ENCODE results near the gene SLC18B1. TPM values are rescaled to one million over a fixed set of nuclear protein-coding genes. Genes with fewer than 3 reads are reported as not detected.

SLC18B1 gene
- total RNA-seq, 1 experiment from 2014 or later, result 15.8 TPM

GRCh38 chr6:132742495-132742894, 55.9 kb downstream of the SLC18B1 start:
- DNase-seq, result no peak

GRCh38 chr6:132741281-132741680, 57.2 kb downstream of the SLC18B1 start:
- DNase-seq, result no peak

More at GRCh38 chr6:132742495-132742894, 55.9 kb downstream of the SLC18B1 start:
- no peaks in the 10 kb centered on the region for H3K36me3 ChIP-seq (replicated peaks; ENCODE audit: control insufficient read depth, insufficient read depth, low read length)
- no peaks in the 10 kb centered on the region for H3K27me3 ChIP-seq (ENCODE audit: control insufficient read depth, insufficient read depth, low read length)
- no peak overlapping the region for H3K4me3 ChIP-seq (ENCODE audit: insufficient read depth, low read depth, low read length)

DNA sequence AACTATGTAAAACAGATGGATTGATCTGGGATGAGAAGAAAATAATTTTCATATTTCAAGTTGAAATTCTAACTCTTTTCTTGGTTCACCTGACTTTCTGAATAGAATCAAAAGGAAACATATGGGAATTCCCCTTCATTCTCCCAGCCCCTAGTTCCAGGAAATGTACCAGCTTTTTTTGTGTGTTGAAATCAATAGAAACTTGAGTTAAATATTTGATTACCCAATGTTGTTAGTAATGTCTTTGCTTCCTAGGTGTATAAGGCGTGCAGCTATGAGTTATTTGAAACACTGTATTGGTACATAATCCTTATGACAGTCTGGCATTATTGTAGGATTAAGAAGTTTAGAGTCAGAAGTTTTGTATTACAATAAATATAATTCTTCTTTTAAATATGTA, 62.2 kb downstream of the SLC18B1 start:
- Histone ChIP-seq H3K4me3 (ENCODE audit: insufficient read depth, low read depth, low read length) (no peak overlapping the region), H3K27me3 (ENCODE audit: control insufficient read depth, insufficient read depth, low read length) (no peaks in the 10 kb centered on the region), H3K36me3 (replicated peaks; ENCODE audit: control insufficient read depth, insufficient read depth, low read length) (no peaks in the 10 kb centered on the region)
- no peak for DNase-seq

More at GRCh38 chr6:132741281-132741680, 57.2 kb downstream of the SLC18B1 start:
- H3K4me3 ChIP-seq (ENCODE audit: insufficient read depth, low read depth, low read length), result no peak overlapping the region
- H3K27me3 ChIP-seq (ENCODE audit: control insufficient read depth, insufficient read depth, low read length), result no peaks in the 10 kb centered on the region
- no peaks in the 10 kb centered on the region for H3K36me3 ChIP-seq (replicated peaks; ENCODE audit: control insufficient read depth, insufficient read depth, low read length)

DNA sequence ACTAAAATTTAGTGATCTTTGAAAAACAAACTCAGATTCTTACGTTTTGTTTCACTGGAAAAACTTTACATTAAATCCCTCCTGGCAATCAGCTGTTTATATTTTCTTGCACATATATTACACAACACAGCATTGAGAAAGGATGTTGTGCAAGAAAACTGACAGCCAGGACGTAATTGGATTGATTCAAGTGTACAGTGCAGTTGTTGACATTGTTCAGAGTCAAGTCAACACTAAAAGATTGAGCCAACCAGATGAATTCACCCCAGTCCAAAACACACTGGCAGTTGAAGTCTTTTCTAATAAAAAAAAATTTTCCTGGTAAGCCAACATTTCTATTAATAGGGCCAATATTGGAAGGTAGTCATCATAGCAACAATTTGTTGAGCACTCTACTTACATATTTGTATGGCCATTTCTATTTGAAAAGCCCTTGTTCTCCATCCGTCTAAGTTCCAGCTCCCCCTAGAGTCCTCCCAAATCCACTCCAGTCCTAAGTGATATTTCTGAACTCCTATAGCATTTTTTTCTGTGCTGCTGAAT, 63.7 kb downstream of the SLC18B1 start:
- Histone ChIP-seq H3K27me3 (ENCODE audit: control insufficient read depth, insufficient read depth, low read length) (no peaks in the 10 kb centered on the region), H3K36me3 (replicated peaks; ENCODE audit: control insufficient read depth, insufficient read depth, low read length) (no peaks in the 10 kb centered on the region), H3K4me3 (ENCODE audit: insufficient read depth, low read depth, low read length) (no peak overlapping the region)
- DNase-seq, result peak; percentile 33

GRCh38 chr6:132733814-132734213, 64.6 kb downstream of the SLC18B1 start:
- Histone ChIP-seq H3K27me3 (ENCODE audit: control insufficient read depth, insufficient read depth, low read length) (no peaks in the 10 kb centered on the region), H3K4me3 (ENCODE audit: insufficient read depth, low read depth, low read length) (no peak overlapping the region), H3K36me3 (replicated peaks; ENCODE audit: control insufficient read depth, insufficient read depth, low read length) (no peaks in the 10 kb centered on the region)
- DNase-seq, result no peak

DNA sequence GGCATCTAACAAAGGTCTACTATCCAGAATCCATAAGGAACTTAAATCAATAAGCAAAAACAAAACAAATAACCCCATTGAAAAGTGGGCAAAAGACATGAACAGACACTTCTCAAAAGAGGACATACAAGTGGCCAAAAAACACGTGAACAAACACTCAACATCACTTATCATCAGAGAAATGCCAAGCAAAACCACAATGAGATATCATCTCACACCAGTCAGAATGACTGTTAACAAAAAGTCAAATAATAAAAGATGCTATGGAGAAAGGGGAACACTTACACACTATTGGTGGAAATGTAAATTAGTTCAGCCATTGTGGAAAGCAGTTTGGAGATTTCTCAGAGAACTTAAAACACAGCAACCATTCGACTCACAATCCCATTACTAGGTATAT, 65.2 kb downstream of the SLC18B1 start:
- Histone ChIP-seq H3K27me3 (ENCODE audit: control insufficient read depth, insufficient read depth, low read length) (no peaks in the 10 kb centered on the region), H3K4me3 (ENCODE audit: insufficient read depth, low read depth, low read length) (no peak overlapping the region), H3K36me3 (replicated peaks; ENCODE audit: control insufficient read depth, insufficient read depth, low read length) (no peaks in the 10 kb centered on the region)
- DNase-seq, result no peak

DNA sequence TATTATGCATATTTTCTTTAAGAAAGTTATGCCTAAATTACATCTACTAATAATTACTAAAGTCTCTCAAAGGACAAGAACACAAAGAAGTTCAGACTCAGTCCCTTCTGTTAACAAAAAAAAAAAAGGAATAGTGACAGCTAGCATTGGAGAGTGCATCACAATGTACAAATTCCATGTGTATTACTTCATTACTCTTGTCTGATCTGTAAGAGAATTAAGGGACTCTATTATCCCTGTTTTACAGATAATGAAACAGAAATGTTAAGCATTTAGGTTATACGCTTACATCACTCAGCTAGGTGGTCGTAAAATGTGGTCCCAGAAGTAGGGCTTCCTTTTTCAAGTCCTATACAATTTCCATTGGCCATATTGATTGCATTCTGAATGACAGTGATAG, 67.4 kb downstream of the SLC18B1 start:
- Histone ChIP-seq H3K36me3 (replicated peaks; ENCODE audit: control insufficient read depth, insufficient read depth, low read length) (no peaks in the 10 kb centered on the region), H3K27me3 (ENCODE audit: control insufficient read depth, insufficient read depth, low read length) (no peaks in the 10 kb centered on the region), H3K4me3 (ENCODE audit: insufficient read depth, low read depth, low read length) (no peak overlapping the region)
- no peak for DNase-seq

GRCh38 chr6:132730560-132730959, 67.9 kb downstream of the SLC18B1 start:
- Histone ChIP-seq H3K4me3 (ENCODE audit: insufficient read depth, low read depth, low read length) (no peak overlapping the region), H3K27me3 (ENCODE audit: control insufficient read depth, insufficient read depth, low read length) (no peaks in the 10 kb centered on the region), H3K36me3 (replicated peaks; ENCODE audit: control insufficient read depth, insufficient read depth, low read length) (no peaks in the 10 kb centered on the region)
- DNase-seq, result no peak

GRCh38 chr6:132728616-132729015, 69.8 kb downstream of the SLC18B1 start:
- peak; percentile 23 for DNase-seq
- no peak overlapping the region for H3K4me3 ChIP-seq (ENCODE audit: insufficient read depth, low read depth, low read length)
- H3K36me3 ChIP-seq (replicated peaks; ENCODE audit: control insufficient read depth, insufficient read depth, low read length), result no peaks in the 10 kb centered on the region
- no peaks in the 10 kb centered on the region for H3K27me3 ChIP-seq (ENCODE audit: control insufficient read depth, insufficient read depth, low read length)

- H3K4me3 ChIP-seq (ENCODE audit: insufficient read depth, low read depth, low read length), result no peak overlapping the region
Measured at GRCh38 chr6:132726608-132726975, 71.8 kb downstream of the SLC18B1 start.

GRCh38 chr6:132725947-132726607, 72.4 kb downstream of the SLC18B1 start:
- H3K27me3 ChIP-seq (ENCODE audit: control insufficient read depth, insufficient read depth, low read length), result no peaks in the 10 kb centered on the region

More at GRCh38 chr6:132726608-132726975, 71.8 kb downstream of the SLC18B1 start:
- no peaks in the 10 kb centered on the region for H3K27me3 ChIP-seq (ENCODE audit: control insufficient read depth, insufficient read depth, low read length)
- H3K36me3 ChIP-seq (replicated peaks; ENCODE audit: control insufficient read depth, insufficient read depth, low read length), result no peaks in the 10 kb centered on the region
- DNase-seq, result no peak

GRCh38 chr6:132725471-132725870, 73.0 kb downstream of the SLC18B1 start:
- no peaks in the 10 kb centered on the region for H3K27me3 ChIP-seq (ENCODE audit: control insufficient read depth, insufficient read depth, low read length)
- no peak overlapping the region for H3K4me3 ChIP-seq (ENCODE audit: insufficient read depth, low read depth, low read length)
- H3K36me3 ChIP-seq (replicated peaks; ENCODE audit: control insufficient read depth, insufficient read depth, low read length), result no peaks in the 10 kb centered on the region
- no peak for DNase-seq

More at GRCh38 chr6:132725947-132726607, 72.4 kb downstream of the SLC18B1 start:
- Histone ChIP-seq H3K4me3 (ENCODE audit: insufficient read depth, low read depth, low read length) (no peak overlapping the region), H3K36me3 (replicated peaks; ENCODE audit: control insufficient read depth, insufficient read depth, low read length) (no peaks in the 10 kb centered on the region)
- no peak for DNase-seq

- Histone ChIP-seq H3K27me3 (ENCODE audit: control insufficient read depth, insufficient read depth, low read length) (no peaks in the 10 kb centered on the region), H3K36me3 (replicated peaks; ENCODE audit: control insufficient read depth, insufficient read depth, low read length) (no peaks in the 10 kb centered on the region), H3K4me3 (ENCODE audit: insufficient read depth, low read depth, low read length) (no peak overlapping the region)
- no peak for DNase-seq
Measured at GRCh38 chr6:132719736-132720448, 78.5 kb downstream of the SLC18B1 start.
